GM18505 (cell line): Measurements from ENCODE around the gene ETFDH.
"Not testable (repeated sequence)": the region's sequence is repeated elsewhere in the genome, so short reads cannot be mapped to it uniquely, and the experiment has no call there.

Source experiments
- ATAC-seq: cut with Tn5 transposase; IDR thresholded peaks from one replicate; pipeline ENCODE4 v1.9.1; 2021; ENCODE audit not compliant: unreplicated experiment
- POLR2A ChIP-seq: IDR thresholded peaks from 4 replicates; pipeline ENCODE4 v1.6.1; 2011; ENCODE audit warnings: borderline replicate concordance; ENCODE audit not compliant: insufficient read depth, insufficient read length; ENCODE audit errors: extremely low read depth

The ETFDH gene

GRCh38 chr4:158664806-158665205 is 7.3 kb upstream of the ETFDH start:
- ATAC-seq, result no peak
- TF ChIP-seq POLR2A, result no peak

GRCh38 chr4:158666892-158667291 is 5.2 kb upstream of the ETFDH start:
- no peak for ATAC-seq
- TF ChIP-seq POLR2A, result no peak

DNA sequence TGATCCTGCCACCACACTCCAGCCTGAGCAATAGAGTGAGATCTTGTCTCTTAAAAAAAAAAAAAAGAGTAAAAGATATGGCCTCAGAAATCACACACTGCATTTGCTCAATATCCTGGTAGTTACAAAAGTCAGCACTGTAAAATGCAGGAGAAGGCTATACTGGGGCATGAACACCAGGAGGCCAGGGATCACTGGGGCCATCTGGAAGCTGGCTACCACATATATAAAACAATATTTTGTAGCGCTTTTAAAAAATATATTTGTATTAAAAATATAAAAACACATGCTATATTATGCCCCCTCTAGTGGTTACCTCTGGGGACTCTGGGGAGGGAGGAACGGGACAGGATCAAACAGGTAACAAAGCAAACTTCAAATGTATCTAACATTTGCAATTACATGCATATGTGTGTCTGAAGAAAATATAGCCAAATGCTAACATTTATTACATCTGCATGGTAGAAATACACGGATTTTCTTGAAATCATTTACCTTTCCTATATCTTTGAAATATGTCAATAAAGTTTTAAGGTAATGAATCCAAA is 4.4 kb upstream of the ETFDH start:
- no peak for TF ChIP-seq POLR2A
- ATAC-seq, result no peak

GRCh38 chr4:158669310-158669709 is 2.8 kb upstream of the ETFDH start:
- ATAC-seq, result no peak
- TF ChIP-seq POLR2A, result no peak

DNA sequence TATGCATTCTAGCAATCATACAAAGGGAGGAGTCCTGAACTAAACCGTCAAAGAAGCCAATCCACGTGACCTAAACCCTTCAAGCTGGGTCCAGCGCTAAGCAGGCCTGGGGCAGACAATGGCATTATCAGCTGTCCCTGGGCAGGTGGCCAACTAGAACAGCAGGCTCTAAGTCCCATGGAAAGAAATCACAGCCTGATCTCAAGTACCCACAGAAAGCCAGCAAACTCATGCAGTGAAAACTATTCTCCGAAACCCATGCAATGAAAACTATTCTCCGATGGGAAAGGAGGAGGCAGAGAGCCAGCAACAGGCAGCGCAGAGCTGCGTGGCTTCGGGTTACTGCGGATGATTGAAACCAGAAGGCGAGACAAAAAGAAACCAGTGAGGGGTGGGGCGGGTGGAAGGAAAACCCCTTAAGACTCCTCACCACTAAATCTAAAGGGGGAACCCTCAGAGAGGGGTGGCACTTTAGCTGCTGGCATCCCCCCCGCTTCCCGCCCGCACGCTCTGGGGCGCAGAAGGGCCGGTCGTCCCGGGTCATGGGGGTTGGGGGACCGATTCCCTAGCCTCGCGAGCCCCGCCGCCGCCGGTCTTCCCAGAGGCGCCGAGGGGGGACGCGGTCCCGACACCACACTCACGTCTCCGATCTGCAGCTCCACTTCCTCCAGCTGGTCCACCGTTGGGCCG is 976 bp upstream of the ETFDH start:
- peak; percentile 32 for ATAC-seq
- peak; percentile 49 for TF ChIP-seq POLR2A

DNA sequence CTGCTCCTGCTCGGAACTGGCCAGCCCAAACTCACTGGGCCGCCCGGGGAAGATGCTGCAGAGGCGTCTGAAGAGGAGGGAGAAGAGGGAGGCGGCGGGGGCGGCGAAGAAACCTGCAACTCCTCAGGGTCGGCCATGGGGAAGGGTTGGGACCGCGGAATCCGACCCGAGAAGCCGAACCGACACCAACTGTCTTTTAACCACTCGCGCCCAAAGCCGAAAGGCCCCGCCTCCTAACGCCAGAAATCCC is 506 bp upstream of the ETFDH start, which contains the start of gene C4orf46:
TSS of gene C4orf46 (minus strand) at position 223 of the 250 bp plus-strand sequence. CDS start at position 137, 86 bp downstream.
- TF ChIP-seq POLR2A, result peak; percentile 28
- ATAC-seq, result no peak

- ATAC-seq, result no peak
- TF ChIP-seq POLR2A, result no peak
Observed at GRCh38 chr4:158673633-158674032, 1.5 kb downstream of the ETFDH start.

GRCh38 chr4:158676076-158676475 is 4.0 kb downstream of the ETFDH start:
- no peak for TF ChIP-seq POLR2A

GRCh38 chr4:158678767-158679166 is 6.7 kb downstream of the ETFDH start:
- ATAC-seq, result no peak
- TF ChIP-seq POLR2A, result no peak

More at GRCh38 chr4:158676076-158676475, 4.0 kb downstream of the ETFDH start:
- ATAC-seq, result no peak

DNA sequence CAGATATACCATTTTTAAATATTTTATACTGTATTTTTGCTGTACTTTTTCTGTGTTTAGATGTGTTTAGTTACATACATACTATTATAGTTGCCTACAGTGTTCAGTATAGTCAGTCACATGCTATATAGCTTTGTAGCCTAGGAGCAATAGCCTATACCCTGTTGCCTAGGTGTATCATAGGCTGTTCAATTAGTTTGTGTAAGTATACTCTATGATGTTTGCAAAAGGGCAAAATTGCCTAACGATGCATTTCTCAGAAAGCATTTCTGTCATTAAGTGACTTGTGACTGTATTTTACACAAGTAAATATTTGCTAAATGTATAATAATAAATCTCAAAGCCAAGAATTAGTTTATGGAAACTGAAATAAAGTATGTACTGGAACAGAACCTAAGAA is 9.5 kb downstream of the ETFDH start:
- no peak for ATAC-seq
- TF ChIP-seq POLR2A, result no peak

GRCh38 chr4:158682066-158682465 is 10.0 kb downstream of the ETFDH start:
- no peak for ATAC-seq
- TF ChIP-seq POLR2A, result no peak

- TF ChIP-seq POLR2A, result no peak
Observed at GRCh38 chr4:158688813-158689212, 16.7 kb downstream of the ETFDH start.

DNA sequence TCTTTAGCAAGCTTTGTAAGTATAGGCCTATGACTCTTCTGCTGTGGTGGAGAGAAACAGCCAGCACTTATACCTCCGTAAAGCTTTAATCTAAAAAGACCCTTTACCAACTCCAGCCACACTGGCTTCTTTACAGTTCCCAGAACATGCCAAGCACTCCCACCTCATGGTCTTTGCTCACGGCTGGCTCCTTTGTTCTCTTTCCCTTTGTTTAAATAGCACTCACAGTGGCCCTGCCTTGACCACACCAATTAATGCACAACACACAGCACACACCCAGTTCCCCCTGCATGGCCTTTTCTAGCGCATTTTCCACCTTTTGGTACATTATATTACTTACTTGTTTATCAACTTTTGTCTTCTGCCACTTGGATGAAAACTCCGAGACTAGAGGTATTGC is 32.2 kb downstream of the ETFDH start:
- TF ChIP-seq POLR2A, result no peak
- ATAC-seq, result no peak

More at GRCh38 chr4:158688813-158689212, 16.7 kb downstream of the ETFDH start:
- ATAC-seq, result no peak

GRCh38 chr4:158710814-158711213 is 38.7 kb downstream of the ETFDH start:
- ATAC-seq, result no peak
- TF ChIP-seq POLR2A, result no peak

GRCh38 chr4:158712622-158713021 is 40.5 kb downstream of the ETFDH start:
- not testable (repeated sequence) for ATAC-seq
